ENCODE results near the gene TECTB.

Gene TECTB

DNA sequence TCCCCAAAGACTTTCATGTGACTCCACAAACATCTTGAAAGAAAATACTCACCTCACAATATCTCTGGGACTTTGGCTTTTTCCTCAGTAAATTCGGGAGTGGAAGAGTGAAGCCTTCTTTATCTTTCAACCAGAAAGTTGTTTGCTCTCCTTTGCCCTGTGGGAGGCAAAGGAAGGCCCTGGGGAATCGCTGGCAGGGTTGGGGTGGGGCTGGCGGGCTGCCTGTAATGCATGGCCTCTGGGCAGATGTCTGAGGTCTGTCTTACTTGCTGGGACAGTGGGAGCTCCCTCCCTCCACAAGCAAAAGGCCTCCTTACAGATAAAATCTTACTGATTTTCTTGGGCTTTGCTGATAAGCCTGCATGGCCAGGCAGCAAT lies 24.9 kb downstream of the TECTB start:
- DNase-seq (ENCODE audit: low read depth, low spot score): no peak

DNA sequence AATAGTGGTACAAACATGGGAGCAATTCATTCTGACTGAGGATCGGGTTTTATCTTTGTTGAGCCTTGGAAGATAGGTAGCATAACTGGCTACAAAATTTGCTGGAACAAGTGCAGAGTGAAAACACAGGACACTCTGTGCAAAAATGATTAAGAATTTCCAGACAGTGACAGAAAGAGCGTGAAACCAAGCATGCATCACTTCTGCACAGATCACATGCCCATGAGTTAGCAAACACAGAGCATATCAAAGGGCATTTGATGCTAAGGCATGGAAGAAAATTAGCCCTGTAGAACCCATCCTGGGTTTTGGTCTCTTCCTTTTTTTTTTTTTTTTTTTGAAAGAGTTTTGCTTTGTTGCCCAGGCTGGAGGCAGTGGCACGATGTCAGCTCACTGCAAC lies 28.3 kb downstream of the TECTB start:
- DNase-seq (ENCODE audit: low read depth, low spot score): no peak

DNA sequence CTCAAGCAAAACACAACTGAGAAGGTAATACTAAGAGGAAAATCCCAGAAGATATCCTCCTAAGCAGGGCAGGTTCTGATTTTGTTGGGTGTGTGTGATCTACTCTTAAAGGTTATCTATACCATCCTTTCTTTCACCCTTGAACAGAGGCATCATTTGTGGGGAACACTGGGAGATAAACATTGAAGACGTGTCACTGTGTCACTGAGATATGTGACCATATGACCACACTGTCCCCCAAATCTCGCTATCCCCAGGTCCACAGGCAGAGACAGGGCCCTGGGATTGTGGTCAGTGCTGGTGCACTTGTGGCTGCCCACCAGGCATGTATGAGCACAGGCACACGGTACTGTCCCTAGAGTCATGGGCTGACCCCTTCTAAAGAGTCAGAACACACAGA lies 30.0 kb downstream of the TECTB start:
- no peak for DNase-seq (ENCODE audit: low read depth, low spot score)

DNA sequence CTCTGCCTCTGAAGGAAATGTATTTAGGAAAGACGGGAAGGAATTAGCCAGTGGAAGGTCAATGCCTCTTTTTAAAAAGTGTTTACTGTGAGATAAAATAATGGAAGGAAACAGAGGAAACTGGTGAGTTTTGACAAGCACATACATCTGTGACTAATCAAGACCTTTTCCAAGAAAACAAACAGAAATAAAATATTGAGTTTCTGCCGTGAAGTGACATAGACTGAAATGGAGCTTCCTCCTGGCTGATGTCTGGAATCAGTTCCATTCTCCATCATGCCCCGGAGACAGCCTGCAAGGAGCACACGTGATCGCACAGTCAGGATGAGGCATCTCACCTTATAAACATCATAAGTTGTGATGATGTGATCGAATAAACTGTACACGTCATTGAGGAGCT lies 30.7 kb downstream of the TECTB start:
- DNase-seq (ENCODE audit: low read depth, low spot score): no peak

DNA sequence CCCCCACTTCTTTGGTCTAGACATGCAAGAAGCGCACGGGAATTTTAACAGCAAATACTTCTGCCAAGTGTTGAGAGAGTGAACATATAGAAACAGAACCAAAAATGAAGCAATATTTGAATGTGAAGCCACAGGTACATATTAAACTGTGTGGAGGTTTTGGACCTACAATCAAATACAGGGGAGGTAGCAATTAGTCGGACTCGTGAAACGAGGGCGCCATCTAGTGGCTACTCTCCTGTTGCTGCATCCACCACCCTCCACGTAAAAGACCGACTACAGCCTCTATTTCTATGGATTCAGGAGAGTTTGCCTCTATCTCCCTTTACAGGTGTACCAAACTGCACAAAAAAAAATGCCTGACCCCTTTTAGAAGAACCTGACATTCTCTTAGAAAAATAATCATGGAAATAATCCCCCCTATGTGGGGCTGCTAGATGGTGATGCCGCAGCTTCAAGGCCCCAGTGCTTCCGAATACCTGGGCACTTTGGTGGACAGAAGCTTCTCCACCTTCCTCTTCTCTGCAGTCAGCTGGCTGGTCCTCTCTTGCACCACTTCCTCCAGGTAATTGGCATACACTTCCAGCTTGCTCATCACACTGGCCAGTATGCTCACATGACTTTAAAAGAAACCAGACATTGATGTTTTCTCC lies 31.7 kb downstream of the TECTB start:
- peak; percentile 5 for DNase-seq (ENCODE audit: low read depth, low spot score)

DNA sequence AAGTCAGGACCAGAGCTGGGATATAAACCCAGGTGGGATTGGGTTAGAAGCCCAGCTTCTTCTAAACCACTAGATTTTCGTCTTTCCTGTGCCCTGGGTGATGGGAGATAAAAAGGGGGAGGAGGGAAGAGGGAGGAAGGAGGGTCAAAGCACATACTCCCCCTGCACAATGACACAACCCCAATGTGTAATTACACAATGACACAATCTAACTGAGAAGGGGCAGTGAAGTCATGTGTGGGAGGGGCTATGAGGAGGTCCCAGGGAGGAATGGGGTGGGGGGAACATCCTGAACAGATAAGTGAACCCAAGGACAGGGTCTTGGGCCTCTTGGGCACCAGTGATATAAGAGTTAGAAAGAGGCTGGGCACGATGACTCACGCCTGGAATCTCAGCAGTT lies 44.5 kb downstream of the TECTB start:
- no peak for DNase-seq (ENCODE audit: low read depth, low spot score)

DNA sequence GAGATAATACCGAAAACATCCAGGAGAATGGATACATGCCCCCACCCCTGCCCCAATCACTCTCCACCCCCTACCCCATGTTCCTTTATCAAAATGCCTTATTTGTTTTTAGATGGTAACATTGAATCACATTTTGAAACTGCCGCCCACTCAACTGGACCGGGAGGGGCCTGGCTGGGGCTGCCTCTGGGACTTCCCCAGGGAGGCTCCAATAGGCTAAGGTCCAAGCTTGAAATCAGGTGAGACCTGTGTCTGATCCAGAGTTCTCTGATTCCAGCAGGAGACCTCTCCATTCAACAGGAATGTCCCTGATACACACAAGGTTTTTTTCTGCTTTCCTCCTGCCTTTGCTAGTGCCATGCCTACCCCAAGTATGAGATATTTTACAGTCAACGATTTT lies 47.0 kb downstream of the TECTB start:
- no peak for DNase-seq (ENCODE audit: low read depth, low spot score)

DNA sequence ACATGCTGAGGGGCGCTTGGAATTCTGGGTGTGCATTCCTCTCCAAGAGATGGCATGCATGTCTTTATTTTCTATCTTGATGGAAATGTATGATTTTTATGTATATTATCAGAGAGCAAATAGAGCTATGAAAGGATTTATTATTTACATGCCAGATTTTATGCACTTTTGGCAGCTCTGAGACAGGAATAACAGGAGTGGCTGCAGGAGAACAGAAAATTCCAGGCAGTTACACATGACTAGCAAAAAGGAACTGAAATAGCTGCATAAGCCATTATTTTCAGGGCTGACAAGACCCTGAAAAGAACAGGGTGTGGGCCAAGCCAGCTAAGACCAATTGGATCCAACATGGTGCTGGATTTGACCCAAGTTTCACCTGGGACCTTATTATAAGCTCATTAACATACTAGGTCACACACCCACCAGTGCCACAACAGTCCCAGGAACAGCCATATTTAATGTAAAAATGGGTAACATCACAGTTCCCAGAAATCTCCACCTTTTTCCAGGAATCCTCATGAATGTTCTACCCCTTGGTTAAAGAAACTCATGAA lies 47.5 kb downstream of the TECTB start:
- no peak for DNase-seq (ENCODE audit: low read depth, low spot score)

DNA sequence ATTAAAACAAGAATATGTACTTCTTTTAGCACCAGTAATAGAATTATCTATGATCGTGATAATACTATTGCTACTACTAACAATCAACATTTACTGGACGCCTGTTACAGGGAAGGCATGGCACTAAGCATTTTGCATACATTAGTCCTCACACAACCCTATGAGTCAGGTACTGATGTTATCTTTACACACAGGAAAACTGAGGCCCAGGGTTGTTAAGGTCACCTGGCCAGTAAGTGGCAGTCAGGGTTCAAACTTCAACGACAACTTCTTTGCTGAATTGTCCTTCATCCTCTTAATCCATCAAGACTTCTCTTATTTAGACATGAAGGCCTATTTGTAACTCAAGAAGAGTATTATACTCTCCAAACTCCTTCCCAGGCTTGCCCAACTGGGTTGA lies 48.8 kb downstream of the TECTB start:
- no peak for DNase-seq (ENCODE audit: low read depth, low spot score)

DNA sequence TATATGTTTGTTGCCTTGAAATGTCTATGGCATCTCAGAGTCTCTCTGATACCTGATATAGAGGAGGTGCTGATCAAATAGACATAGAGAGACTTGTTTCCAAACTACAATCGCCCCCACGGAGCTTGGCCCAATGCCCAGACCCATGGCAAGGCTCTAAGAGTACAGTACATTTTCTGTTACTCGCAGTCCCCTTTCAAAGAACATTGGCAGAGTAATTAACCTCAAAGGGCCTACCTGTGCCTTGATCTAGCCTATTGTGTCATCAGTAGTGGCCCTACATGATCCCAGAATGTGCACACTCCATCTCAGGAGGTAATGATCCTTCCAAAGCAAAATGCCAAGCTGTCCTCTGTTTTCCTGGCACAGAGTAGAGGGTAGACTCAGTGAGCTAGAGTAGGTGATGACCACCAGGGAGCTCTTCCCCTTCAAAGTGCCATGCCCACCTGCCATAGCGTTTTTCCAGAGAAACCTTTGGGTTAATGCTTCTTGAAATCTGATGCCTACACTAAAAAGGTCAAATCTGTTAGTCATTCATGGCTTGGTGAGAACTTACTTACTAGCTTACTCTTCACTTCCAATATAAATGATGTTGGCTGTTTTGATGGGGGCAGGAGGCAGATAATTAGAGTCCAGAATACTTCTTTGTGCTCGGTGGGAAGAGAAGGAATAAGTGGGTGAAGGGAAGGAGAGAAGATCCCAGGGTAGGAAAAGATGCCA lies 49.5 kb downstream of the TECTB start:
- no peak for DNase-seq (ENCODE audit: low read depth, low spot score)

DNA sequence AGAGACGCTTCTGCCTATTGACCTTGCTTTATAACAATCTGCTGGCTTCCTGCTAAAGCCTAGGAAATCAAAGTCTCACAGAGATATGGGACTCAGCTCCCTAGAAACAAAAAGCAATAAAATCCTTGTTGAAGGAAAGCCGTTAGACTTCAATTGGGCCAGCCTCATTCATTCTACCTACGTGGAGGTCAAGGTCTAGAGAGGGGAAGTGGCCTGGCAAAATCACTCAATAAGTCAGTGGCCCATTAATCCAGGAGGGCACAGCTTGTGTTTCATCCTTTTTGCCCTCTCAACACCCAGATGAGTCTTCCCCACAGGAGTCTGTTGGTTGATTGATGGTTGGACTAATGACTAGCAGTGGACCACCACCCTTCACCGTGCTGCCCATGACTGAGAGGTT lies 50.3 kb downstream of the TECTB start:
- no peak for DNase-seq (ENCODE audit: low read depth, low spot score)

DNA sequence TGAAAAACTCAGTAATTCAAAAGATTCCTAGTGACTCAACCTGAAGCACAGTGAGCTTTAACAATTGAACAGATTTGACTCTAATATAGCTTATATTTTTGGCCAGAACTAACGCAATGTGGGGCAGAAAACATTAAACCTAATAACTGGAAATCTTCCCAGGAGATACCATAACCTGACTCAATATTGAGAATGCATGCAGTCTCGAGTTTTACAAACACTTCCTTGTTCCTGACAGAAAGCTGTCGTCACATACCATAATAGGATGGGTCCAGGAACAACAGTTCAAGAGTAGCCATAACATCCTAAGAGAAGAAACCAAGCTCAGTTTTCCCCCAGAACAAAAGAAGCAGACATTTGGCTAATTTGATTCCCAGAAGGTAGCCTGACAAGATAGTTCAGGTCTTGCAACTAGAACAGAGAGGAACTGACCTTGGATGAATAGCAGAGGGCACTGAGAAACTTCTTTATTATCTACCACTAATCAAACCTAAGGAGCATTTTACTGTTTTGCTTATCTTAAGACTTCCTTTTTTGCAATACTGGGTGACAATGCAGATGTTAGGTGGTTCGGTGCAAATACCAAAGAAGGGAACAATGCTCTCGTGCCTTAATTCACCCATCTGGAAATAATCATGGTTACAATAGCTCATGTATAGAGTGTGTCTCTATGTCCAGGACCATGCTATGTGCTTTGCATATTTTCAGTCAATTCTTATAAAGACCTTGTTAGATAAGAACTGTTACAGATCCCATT lies 52.1 kb downstream of the TECTB start:
- DNase-seq (ENCODE audit: low read depth, low spot score): no peak

DNA sequence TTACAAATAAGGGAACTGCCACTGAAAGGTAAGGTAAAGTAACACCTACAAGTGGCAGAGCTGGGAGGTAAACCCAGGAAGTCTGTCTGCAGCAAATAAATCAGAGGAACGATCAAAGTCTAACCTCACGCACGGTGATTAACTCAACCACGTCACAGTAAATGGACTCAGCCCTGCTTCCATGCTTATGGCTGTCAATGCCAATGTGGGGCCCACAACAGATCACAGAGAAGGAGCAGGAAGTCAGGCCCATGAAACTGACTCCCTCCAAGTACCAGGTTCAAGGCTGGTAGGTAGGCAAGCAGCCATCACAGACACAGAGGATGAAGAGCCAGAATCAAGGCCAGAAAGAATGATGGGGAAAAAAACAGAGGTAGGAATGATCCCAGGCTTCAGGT lies 52.7 kb downstream of the TECTB start:
- no peak for DNase-seq (ENCODE audit: low read depth, low spot score)

DNA sequence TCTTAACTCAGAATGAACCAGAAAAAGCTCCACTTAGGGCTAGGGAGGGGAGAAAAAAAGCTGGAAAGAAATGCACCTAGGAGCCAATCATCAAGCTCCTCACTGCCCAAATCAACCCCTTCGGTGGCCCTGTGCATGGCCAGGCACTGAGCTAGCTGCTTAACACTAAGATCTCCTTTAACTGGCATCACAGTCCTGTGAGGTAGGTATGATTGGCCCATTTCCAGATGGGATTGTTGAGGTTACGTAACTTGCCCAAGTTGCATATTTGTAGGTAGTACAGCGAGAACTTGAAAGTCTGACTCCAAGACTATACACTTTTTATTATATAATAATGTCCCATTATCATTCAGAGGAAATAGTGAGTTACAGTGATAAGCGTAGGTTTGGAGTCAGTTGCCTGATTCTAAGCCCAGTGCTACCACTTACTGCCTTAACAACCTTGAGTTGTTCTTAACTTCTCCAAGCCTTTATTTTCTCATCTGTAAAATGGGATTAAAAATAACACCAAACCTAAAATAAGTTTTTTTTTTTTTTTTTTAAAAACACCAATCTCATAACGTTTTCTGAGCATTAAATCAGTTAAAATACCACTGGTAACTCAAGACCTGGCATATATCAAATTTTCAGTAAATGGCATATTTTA lies 53.5 kb downstream of the TECTB start:
- no peak for DNase-seq (ENCODE audit: low read depth, low spot score)

DNA sequence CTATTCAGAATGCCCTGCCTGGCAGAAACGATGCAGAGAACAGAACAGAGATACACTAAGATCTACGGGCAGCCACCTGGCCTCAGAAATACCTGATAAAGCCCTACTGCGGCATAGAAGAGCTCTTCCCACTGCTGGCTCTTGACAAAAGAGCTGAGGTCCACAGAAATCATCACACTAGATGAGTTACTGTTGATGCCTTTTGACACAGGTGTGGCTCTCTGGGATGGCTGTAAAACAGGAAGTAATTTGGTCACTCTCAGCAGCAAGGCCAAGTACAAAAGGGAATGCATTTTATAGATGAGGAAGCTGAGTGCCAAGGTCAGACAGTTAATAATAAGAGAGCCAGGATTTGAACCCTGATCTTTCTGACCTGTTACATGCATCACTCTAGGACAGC lies 55.8 kb downstream of the TECTB start:
- DNase-seq (ENCODE audit: low read depth, low spot score): no peak

DNA sequence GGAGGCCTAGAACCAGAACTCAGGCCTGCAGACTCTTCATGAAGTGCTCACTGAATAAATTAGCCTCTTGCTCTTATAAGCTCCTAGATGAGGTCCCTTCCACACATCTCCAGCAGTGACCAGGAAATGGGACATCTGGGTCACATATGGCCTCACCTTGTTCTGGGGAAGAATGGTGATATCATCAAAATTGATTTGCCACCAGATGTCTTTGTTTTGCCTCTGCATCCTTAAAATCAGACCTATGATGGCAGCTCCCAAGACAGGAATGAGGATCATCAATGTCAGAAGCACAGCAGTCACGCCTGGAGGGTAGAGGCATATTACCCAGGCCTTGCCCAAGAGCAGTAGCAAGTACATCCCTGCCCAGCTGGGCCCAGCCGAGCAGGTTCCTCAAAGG lies 57.4 kb downstream of the TECTB start:
- DNase-seq (ENCODE audit: low read depth, low spot score): no peak

DNA sequence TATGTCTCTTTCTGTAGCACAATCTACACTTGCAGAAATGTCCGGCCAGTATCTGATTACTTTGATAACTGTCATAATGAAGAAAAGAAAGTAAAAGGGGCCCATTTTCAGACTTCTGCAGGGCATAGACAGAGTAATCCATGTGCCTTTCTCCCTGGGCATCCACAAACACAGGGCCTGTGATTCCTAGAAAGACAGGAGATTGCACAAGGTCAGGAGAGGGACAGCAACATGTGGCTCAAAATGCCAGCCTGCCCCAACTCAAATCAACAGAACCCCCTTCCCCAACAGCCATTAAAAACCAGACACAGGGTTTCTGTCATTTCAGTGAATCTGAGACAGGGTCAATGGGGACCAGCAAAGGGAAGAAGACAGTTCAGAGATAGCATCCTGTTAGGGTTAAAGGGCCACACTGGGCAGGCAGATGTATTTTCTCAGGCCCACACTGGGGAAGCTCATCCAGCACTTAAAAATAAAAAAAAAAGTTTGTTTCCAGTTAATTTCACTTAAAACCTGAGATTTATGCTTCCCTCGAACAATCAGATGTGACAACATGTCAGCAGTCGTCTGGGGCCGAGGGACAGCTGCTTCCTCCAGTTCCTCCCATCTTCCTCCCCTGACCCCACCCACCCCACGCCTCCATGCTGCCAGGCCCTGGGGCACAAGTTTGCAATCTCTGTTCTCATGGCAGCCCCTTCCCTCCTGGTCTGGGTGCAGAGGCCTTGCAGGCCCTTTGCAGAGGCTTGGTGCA lies 60.0 kb downstream of the TECTB start:
- DNase-seq (ENCODE audit: low read depth, low spot score): no peak

DNA sequence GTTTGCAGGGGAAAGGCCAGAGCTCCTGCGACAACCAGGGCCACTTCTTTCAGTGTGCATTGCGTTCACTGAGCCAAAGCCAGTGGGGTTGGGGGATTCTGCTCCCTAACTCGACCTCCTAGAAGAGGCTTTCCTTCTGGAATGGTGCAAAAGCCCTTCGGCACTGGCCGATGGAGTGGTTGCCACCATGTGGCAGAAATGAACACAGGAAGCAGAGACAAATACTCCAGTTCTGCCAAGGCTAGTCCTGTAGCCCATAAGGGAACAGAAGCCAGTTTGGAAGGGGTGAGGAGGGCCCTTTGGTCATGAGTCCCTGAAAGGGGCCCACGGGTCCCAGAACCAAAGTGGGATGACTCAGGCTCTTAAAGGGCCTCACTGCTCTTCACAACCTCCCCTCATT lies 61.1 kb downstream of the TECTB start:
- DNase-seq (ENCODE audit: low read depth, low spot score): no peak

DNA sequence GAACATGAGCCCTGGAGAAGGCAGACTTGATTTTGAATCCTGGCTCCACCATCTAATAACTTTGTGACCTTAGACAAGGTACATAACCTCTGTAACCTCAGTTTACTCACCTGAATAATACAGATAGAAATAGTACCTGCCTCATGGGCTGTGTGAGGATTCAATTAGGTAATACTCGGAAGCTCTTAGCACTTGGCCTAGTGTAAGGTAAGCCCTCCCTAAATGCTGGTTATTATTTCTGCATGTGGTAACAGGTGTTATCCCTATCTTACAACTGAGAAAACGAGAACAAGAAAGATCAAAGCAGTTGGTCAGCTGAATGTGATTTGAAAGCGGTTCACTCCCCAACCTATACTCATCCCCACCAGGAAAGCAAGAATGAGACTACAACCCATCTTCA lies 62.0 kb downstream of the TECTB start:
- no peak for DNase-seq (ENCODE audit: low read depth, low spot score)

DNA sequence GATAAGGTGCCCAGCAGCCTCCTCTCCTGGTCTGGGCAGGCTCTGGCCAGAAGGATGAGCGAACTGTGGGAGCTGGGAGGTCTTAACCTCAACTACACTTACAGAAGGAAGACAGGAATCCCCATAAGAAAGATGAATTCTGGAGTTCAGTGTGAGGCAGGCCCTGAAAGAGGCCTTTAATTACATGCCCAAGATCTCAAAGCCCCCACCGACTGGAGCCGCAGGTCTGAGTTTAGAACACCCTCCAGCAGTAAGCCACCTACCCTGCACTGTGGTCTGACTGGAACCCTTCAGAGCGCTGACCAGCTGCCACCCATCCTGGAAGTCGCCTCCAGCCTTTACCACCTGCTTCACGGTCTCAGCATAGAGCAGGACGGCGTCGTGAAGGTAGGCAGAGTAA lies 62.5 kb downstream of the TECTB start:
- no peak for DNase-seq (ENCODE audit: low read depth, low spot score)

DNA sequence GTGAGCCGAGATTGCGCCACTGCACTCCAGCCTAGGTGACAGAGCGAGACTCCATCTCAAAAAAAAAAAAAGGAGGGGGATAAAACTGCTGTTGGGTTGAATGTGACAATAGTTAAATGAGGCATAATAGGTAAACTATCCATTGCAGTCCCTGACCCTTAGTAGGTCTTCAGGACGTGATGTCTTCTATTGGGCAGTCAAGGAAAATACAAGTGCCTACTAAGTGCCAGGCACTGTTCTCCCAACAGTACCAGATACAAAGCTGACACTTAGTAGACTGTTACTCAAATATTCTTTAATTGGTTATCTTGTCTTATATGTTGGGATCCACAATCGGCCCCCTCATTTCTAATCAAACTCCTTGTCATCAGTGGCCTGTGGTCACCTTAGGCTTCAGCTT lies 63.6 kb downstream of the TECTB start:
- DNase-seq (ENCODE audit: low read depth, low spot score): no peak

All from brain pericyte (primary cell).